SJCRH30 (cell line): ENCODE data around the gene ITGA7. TPM values are rescaled to one million over a fixed set of nuclear protein-coding genes. Genes with fewer than 3 reads are reported as not detected.

Experiments used
- DNase-seq, 2 experiments: peaks; one replicate each; pipeline ENCODE4 v3.0.0-alpha.2; 2015 to 2020
- H3K27ac ChIP-seq: fragments of 250-450 bp; sonication (Bioruptor Pico); 2 replicates; pipeline ENCODE4 v1.5.1; 2020; ENCODE audit warnings: mild to moderate bottlenecking, moderate library complexity
- H3K27me3 ChIP-seq: fragments of 250-450 bp; sonication (Bioruptor Pico); 2 replicates; pipeline ENCODE4 v1.5.1; 2020; ENCODE audit warnings: mild to moderate bottlenecking, moderate library complexity
- H3K36me3 ChIP-seq: fragments of 250-450 bp; sonication (Bioruptor Pico); 2 replicates; pipeline ENCODE4 v1.5.1; 2020; ENCODE audit warnings: mild to moderate bottlenecking, moderate library complexity
- H3K4me1 ChIP-seq: fragments of 250-450 bp; sonication (Bioruptor Pico); 2 replicates; pipeline ENCODE4 v1.5.1; 2020; ENCODE audit warnings: mild to moderate bottlenecking, moderate library complexity
- H3K4me3 ChIP-seq: fragments of 250-450 bp; sonication (Bioruptor Pico); 2 replicates; pipeline ENCODE4 v1.5.1; 2020; ENCODE audit warnings: mild to moderate bottlenecking, moderate library complexity
- H3K9me3 ChIP-seq: fragments of 250-450 bp; sonication (Bioruptor Pico); replicated peaks from 2 replicates; pipeline ENCODE4 v1.5.1; 2020; ENCODE audit warnings: mild to moderate bottlenecking, moderate library complexity
- total RNA-seq: library from RNA; depleted of rRNA; stranded (reverse); fragments of >200 nt; shearing (Covaris generic); gene quantifications from 2 replicates; pipeline ENCODE4 v1.2.3, GENCODE V29; 2014; rRNA removed

Gene ITGA7
- total RNA-seq, 1 experiment from 2014 or later = 27.1 TPM

- no peaks in the 10 kb centered on the region for H3K27me3 ChIP-seq
- H3K36me3 ChIP-seq = no peaks in the 10 kb centered on the region
- H3K27ac ChIP-seq = no peak overlapping the region
- no peaks in the 10 kb centered on the region for H3K4me1 ChIP-seq
- DNase-seq = no peak
- H3K4me3 ChIP-seq = no peak overlapping the region
- no peaks in the 10 kb centered on the region; the same call in 1 of the 2 replicates for H3K9me3 ChIP-seq
These were observed 60.7 kb downstream of the ITGA7 start for GRCh38 chr12:55647027-55647426.

GRCh38 chr12:55644591-55644990, 63.1 kb downstream of the ITGA7 start:
- no peaks in the 10 kb centered on the region for H3K36me3 ChIP-seq
- no peak overlapping the region for H3K27ac ChIP-seq
- no peaks in the 10 kb centered on the region for H3K4me1 ChIP-seq
- H3K4me3 ChIP-seq = no peak overlapping the region
- no peak for DNase-seq
- H3K27me3 ChIP-seq = no peaks in the 10 kb centered on the region
- H3K9me3 ChIP-seq = no peaks in the 10 kb centered on the region; the same call in 1 of the 2 replicates

GRCh38 chr12:55642669-55643068, 65.0 kb downstream of the ITGA7 start:
- no peaks in the 10 kb centered on the region for H3K9me3 ChIP-seq
- no peak for DNase-seq
- H3K4me3 ChIP-seq = no peak overlapping the region
- H3K36me3 ChIP-seq = no peaks in the 10 kb centered on the region
- no peaks in the 10 kb centered on the region for H3K27me3 ChIP-seq
- H3K4me1 ChIP-seq = no peaks in the 10 kb centered on the region
- no peak overlapping the region for H3K27ac ChIP-seq

GRCh38 chr12:55642267-55642666, 65.4 kb downstream of the ITGA7 start:
- Histone ChIP-seq H3K27me3 (no peaks in the 10 kb centered on the region), H3K36me3 (no peaks in the 10 kb centered on the region), H3K4me3 (no peak overlapping the region), H3K9me3 (no peaks in the 10 kb centered on the region), H3K27ac (no peak overlapping the region), H3K4me1 (no peaks in the 10 kb centered on the region)
- DNase-seq = no peak

- H3K27me3 ChIP-seq = no peaks in the 10 kb centered on the region
- no peaks in the 10 kb centered on the region for H3K36me3 ChIP-seq
- H3K4me3 ChIP-seq = no peak overlapping the region
- H3K4me1 ChIP-seq = no peaks in the 10 kb centered on the region
- no peaks in the 10 kb centered on the region for H3K9me3 ChIP-seq
- DNase-seq = no peak
- no peak overlapping the region for H3K27ac ChIP-seq
These were observed 66.1 kb downstream of the ITGA7 start for GRCh38 chr12:55641595-55641994.

GRCh38 chr12:55637467-55637866, 70.2 kb downstream of the ITGA7 start:
- no peak overlapping the region for H3K4me3 ChIP-seq
- no peaks in the 10 kb centered on the region for H3K36me3 ChIP-seq
- DNase-seq = no peak
- H3K27me3 ChIP-seq = no peaks in the 10 kb centered on the region
- H3K9me3 ChIP-seq = no peaks in the 10 kb centered on the region
- H3K4me1 ChIP-seq = no peaks in the 10 kb centered on the region
- no peak overlapping the region for H3K27ac ChIP-seq

GRCh38 chr12:55636853-55637252, 70.9 kb downstream of the ITGA7 start, which contains the start of gene OR10P1:
TSS of gene OR10P1 (plus strand) at chr12:55636892. CDS start at chr12:55636892, 0 bp downstream.
- Histone ChIP-seq H3K27ac (no peak within 1 kb of the TSS), H3K27me3 (no peaks in the 10 kb centered on the region), H3K4me1 (no peaks in the 10 kb centered on the region), H3K4me3 (no peak within 1 kb of the TSS), H3K9me3 (no peaks in the 10 kb centered on the region), H3K36me3 (no peaks in the 10 kb centered on the region)
- no peak for DNase-seq

- Histone ChIP-seq H3K36me3 (no peaks in the 10 kb centered on the region), H3K27ac (no peak overlapping the region), H3K4me3 (no peak overlapping the region), H3K9me3 (no peaks in the 10 kb centered on the region), H3K27me3 (no peaks in the 10 kb centered on the region), H3K4me1 (no peaks in the 10 kb centered on the region)
- no peak for DNase-seq
These were observed 71.5 kb downstream of the ITGA7 start for GRCh38 chr12:55636116-55636655.

Other genes starting within 250 kb of the ITGA7 start
- not detected in 2 replicates for gene OR6C70, start 237.8 kb downstream of the ITGA7 start, total RNA-seq
- not detected in 2 replicates for gene OR6C68, start 215.5 kb downstream of the ITGA7 start, total RNA-seq
- gene OR6C4, start 158.3 kb downstream of the ITGA7 start, total RNA-seq = not detected in 2 replicates
- gene OR2AP1, start 135.4 kb downstream of the ITGA7 start, total RNA-seq = not detected in 2 replicates
- gene OR10P1, start 71.0 kb downstream of the ITGA7 start, total RNA-seq = not detected in 2 replicates
- 66.7 and 76.2 TPM in 2 replicates for gene BLOC1S1, start 8.1 kb upstream of the ITGA7 start, total RNA-seq
- 2.0 and 2.5 TPM in 2 replicates for gene RDH5, start 12.5 kb upstream of the ITGA7 start, total RNA-seq
- 598 and 676 TPM in 2 replicates for gene CD63, start 21.1 kb upstream of the ITGA7 start, total RNA-seq
- 9.1 and 10.5 TPM in 2 replicates for gene GDF11, start 35.2 kb upstream of the ITGA7 start, total RNA-seq
- gene SARNP, start 109.8 kb upstream of the ITGA7 start, total RNA-seq = 109 and 132 TPM in 2 replicates
- gene ORMDL2, start 110.1 kb upstream of the ITGA7 start, total RNA-seq = 25.4 and 27.6 TPM in 2 replicates
- gene DNAJC14, start 121.7 kb upstream of the ITGA7 start, total RNA-seq = 33.3 TPM in 2 replicates
- gene MMP19, start 135.0 kb upstream of the ITGA7 start, total RNA-seq = 0.91 and 1.0 TPM in 2 replicates
- 24.0 and 25.6 TPM in 2 replicates for gene PYM1, start 220.0 kb upstream of the ITGA7 start, total RNA-seq
- 3.7 and 4.4 TPM in 2 replicates for gene DGKA, start 223.3 kb upstream of the ITGA7 start, total RNA-seq